GM19043 (cell line): ENCODE results near the gene LIMA1.
"Not testable (repeated sequence)": the region's sequence is repeated elsewhere in the genome, so short reads cannot be mapped to it uniquely, and the experiment has no call there.

Experiments used
- ATAC-seq: cut with Tn5 transposase; IDR thresholded peaks from one replicate; pipeline ENCODE4 v1.9.1; 2021; ENCODE audit warnings: low read depth; ENCODE audit not compliant: unreplicated experiment

Gene LIMA1

DNA sequence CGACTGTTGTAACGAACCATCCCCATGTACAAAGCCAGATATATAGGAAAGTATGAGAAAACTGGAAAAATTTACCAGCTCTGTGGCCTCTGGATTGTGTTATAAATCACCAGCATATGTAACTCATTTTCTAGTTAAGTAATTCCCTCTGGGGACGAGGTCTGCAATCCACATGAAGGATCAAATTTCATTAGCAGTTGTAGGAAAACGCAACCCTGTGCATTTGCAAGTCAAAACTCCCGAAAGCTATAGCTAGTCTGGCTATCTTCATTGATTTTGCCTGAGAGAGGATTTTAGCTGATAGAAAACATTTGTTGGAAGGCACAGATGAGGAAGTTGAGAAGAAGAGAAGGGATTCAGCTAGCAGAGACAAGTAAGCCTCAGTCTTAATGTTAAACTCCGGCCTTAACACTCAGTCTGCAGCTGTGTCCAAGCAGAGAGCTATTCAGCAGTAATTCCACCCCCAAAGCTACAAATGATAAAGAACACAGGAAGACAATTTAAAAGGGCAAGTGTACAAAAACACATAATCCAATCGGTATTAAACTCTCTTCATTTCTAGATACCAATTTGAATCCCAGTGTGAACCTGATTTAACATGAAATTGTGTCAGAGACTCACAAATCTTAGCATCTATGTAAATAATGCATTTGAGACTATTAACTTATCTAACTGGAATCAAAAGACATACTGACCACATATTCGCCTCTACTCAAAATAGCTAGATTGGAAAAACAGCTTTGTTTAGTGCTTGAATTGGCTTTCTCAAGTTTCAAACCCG lies 61.9 kb downstream of the LIMA1 start:
- no peak for ATAC-seq

DNA sequence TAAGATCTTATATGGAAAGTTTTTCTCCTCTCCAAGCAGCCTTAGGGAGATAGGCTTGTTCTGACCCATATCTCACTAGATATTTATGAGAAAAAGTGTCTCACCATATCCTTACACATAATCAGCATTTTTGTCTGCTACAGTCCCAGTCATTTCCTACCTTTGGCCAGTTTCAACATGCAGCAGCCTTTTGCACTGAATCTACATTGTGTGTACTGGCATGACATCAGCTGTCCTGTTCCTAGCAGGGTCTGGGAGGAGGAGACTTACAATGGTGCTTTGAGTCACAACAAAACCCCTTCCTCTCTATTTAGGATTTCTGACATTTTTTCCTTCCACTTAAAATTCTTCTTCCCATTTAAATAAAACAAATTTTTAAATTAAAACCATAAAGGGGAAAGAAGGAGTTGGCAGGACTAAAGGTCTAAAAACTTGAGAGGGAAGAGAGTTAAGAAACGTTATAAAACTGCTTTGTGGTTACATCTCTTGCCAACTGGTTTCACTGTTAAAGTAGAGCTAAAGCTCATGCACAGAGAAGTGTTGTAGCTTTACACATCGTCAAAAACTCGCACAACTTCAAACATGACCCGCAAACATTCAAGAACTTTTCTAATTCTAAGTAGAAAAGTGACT lies 62.8 kb downstream of the LIMA1 start:
- ATAC-seq: peak; percentile 41

- no peak for ATAC-seq
Observed at GRCh38 chr12:50219544-50219943, 63.8 kb downstream of the LIMA1 start.

DNA sequence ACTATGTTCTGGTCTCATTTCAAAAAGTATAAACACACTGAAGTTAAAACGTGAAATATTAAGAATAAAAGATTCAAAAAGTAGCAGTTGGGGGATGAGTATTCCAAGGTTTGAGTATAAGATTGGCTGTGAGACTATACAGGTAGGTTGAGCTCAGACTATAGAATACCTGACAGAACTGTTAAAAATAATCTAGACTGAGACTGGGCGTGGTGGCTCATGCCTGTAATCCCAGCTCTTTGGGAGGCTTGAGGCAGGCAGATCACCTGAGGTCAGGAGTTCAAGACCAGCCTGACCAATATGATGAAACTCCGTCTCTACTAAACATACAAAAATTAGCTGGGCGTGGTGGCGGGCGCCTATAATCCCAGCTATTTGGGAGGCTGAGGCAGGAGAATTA lies 64.3 kb downstream of the LIMA1 start:
- not testable (repeated sequence) for ATAC-seq

- no peak for ATAC-seq
Observed at GRCh38 chr12:50218386-50218785, 64.9 kb downstream of the LIMA1 start.

DNA sequence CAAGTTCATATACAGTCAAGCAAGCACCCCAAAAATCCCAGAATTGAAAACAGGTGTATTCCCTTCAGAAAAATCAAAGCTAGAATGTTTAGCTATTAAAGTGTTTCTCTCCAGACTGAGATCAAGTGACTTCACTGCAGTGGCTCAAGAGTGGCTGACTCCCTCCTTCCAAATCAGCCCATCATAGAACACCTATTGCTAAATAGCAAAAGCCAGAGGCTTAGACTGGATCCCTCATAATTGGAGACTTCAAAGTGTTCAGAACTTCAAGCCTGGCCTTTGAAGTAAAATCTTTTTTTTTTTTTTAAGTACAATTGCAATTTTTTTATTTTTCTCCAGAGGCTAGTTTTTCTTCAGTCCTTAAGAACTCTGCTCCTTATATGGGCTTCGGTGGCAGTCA lies 66.1 kb downstream of the LIMA1 start:
- no peak for ATAC-seq

- no peak for ATAC-seq
Observed at GRCh38 chr12:50215033-50215432, 68.3 kb downstream of the LIMA1 start.

DNA sequence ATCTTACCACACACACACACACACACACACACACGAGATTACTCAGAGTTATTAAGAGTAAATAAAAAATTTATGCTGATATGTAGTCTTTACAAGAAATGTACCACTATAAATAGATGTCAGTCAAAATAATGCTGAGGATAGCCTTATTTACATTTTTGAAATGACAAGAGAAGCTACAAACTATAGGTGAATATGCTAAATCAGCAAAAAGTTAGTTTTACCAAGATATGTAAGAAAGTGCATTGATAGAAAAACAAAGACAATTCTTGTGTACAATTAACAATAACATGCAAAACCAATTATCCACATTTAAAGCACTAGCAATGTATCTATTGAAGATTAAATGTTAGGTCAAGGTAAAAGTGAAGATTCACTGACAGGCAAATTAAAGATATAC lies 69.3 kb downstream of the LIMA1 start:
- ATAC-seq: no peak

- no peak for ATAC-seq
Observed at GRCh38 chr12:50213439-50213838, 69.9 kb downstream of the LIMA1 start.

DNA sequence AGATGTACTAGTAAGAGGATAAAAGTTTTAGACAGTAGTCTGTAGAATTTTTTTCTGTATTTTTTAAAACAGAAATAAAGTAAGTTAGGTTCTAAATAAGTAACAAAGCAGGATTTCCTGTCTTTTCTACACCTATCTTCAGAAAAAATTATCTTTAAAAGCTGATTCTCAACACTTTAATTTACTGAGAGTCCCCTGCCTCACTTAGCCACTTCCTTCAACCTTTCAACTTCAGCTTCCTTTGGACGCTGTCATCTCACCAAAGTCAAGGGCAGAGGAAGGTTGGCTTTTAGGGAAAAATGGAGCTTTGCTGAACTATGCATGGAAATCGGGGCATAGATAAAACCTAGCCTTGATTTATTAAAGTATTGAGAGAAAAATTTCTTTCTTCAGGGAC lies 71.3 kb downstream of the LIMA1 start:
- ATAC-seq: no peak

DNA sequence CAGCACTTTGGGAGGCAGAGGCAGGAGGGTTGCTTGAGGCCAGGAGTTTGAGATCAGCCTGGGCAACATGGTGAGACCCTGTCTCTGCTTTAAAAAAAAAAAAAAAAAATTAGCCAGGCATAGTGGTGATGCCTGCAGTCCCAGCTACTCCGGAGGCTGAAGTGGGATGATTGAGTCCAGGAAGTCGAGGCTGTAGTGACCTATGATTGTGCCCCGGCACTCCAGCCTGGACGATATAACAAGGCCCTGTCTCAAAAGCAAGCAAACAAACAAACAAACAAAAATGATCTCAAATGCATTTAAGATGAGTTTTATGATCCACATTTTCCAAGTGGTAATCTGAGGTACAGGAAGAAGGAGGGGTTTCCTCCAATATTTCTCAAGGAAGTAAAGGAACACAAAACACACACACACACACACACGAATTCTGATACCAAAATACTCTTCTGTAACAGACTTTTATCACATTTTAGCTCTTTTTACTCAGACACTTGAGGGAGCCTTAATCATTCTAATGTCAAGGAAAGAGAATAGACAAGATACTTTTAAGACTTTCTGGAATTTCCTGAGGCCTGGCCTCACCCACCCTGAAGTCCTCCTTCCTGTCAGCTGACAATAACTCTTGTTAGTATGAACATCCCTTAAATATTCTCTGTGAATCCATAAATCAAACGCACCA lies 71.8 kb downstream of the LIMA1 start:
- no peak for ATAC-seq

DNA sequence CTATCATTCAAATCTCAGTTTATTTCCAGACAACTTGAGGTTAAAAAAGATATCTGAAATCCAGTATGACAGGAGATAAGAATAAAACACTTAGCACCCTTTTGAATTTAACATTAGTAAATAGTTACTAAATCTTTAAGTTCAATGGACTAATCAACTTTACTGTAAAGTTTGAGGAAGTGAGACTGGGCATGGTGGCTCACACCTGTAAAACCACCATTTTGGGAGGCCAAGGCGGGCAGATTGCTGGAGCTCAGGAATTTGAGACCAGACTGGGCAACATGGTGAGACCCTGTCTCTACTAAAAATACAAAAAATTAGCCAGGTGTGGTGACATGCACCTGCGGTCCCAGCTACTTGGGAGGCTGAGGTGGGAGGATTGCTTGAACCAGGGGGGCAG lies 75.9 kb downstream of the LIMA1 start:
- no peak for ATAC-seq

- no peak for ATAC-seq
Observed at GRCh38 chr12:50205648-50206047, 77.7 kb downstream of the LIMA1 start.

GRCh38 chr12:50203691-50204090 lies 79.6 kb downstream of the LIMA1 start:
- ATAC-seq: no peak

GRCh38 chr12:50201987-50202521 lies 81.3 kb downstream of the LIMA1 start:
- no peak for ATAC-seq

DNA sequence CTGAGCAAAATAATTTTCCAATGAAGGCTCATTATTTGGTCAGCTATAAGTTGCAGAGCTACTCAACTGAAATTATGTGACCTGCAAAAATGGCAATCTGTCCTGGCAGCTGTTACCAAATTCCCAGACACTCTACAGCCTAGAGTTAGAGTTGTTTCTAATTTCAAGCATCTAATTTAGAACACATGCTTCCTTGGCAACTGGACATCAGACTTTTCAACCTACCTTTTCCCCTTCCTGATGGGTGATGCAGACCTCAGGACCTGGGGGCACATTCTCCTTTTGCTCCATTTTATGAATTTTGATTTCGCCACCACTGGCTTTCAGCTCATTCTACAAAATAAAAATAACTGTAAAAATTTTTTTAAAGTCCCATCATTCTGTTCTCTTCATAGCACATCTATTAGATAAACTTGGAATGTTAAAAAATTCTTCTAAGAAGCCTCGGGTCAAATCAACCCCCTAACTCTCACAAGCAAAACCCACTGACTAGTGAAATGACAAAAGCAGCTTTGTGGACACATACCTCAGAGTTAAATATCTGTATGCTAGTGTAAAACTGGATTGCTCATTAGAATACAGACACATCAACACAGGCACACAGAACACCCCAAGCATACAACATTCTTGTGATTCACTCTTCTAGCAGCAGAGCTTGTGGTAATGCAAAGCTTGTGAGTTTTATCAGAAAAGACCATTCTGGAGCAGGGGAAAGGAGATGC lies 82.6 kb downstream of the LIMA1 start:
- ATAC-seq: no peak

DNA sequence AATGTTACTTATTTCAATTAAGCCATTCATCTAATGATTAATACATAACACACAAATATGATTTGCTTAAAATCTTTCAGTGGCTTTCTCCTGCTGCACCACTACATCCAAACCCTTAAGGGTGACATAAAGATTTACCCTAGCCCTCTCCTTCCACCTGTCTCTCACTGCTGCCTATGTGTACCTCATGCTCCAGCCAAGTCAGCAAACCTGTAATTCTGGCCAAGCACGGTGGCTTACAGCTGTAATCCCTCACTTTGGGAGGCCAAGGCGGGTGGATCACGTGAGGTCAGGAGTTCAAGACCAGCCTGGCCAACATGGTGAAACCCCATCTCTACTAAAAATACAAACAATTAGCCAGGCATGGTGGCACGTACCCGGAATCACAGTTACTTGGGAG lies 84.5 kb downstream of the LIMA1 start:
- ATAC-seq: no peak

- ATAC-seq: no peak
Observed at GRCh38 chr12:50197297-50197727, 86.0 kb downstream of the LIMA1 start.

DNA sequence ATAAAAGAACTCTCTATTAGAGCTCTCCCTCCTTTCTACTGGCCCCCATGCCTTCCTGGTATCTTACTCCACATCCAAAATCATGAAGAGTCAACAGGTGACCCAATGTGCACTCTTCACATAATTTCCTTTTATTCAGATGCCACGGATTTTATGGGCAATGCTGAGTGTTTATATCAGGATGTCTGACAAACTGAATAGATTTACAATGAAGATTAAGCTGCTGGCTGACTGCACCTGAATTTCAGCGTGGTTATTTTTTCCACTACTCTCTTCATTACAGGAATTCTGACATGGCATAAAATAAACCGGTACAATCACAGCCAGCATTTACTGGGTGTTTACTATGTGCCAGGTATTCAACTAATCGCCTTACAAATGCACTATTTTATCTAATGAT lies 86.8 kb downstream of the LIMA1 start:
- no peak for ATAC-seq

GRCh38 chr12:50195832-50196231 lies 87.5 kb downstream of the LIMA1 start:
- ATAC-seq: no peak

DNA sequence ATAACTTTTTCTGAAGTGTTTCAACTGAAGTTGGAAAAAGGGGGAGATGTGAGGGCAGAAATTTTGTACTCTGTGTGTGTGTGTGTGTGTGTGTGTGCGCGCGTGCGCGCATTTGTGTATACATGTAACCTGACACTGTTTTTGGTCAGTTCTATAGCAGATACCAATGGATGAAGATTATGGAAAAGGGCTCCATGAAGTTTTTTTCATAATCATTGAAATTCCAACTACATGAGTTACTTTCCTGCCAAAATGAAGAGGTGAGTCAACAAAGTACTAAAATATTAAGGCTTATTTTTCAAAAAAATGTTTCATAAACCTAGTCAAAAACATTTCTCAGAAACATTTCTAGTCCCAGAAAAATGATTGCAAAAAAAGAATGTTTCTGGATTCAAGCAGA lies 90.4 kb downstream of the LIMA1 start:
- ATAC-seq: no peak
